Iris pigment epithelial cell (primary cell): ENCODE data around the gene AADAT.

Source experiments
- DNase-seq: peaks from one replicate; pipeline ENCODE4 v3.0.0-alpha.2; 2011; ENCODE audit warnings: low read depth

Gene AADAT

GRCh38 chr4:170030121-170030520 is 59.6 kb downstream of the AADAT start:
- DNase-seq, result no peak

GRCh38 chr4:170027181-170027829 is 62.5 kb downstream of the AADAT start:
- DNase-seq, result peak; percentile 99

GRCh38 chr4:170026253-170027021 is 63.3 kb downstream of the AADAT start, which contains the start of gene MFAP3L:
Gene MFAP3L, minus strand, starts transcription at chr4:170026395. Its CDS starts 20,518 bp downstream, at chr4:170005877.
- DNase-seq, result peak; percentile 93

- DNase-seq, result no peak
These were observed 64.1 kb downstream of the AADAT start for GRCh38 chr4:170025523-170026252.

GRCh38 chr4:170022211-170022610 is 67.5 kb downstream of the AADAT start:
- DNase-seq, result no peak

GRCh38 chr4:170017252-170017651 is 72.5 kb downstream of the AADAT start:
- DNase-seq, result no peak

- no peak for DNase-seq
These were observed 74.5 kb downstream of the AADAT start for GRCh38 chr4:170015285-170015684.

- no peak for DNase-seq
These were observed 75.3 kb downstream of the AADAT start for GRCh38 chr4:170014359-170015011.

GRCh38 chr4:170012629-170012958 is 77.2 kb downstream of the AADAT start:
- no peak for DNase-seq

GRCh38 chr4:170011921-170012628 is 77.7 kb downstream of the AADAT start:
- DNase-seq, result no peak
